HEK293 (cell line): Measurements from ENCODE around the gene CDX2.

Experiments
- KLF16 ChIP-seq: fragments of 450-650 bp; formaldehyde crosslinking; IDR thresholded peaks from 2 replicates; pipeline ENCODE4 v1.5.1; 2017; ENCODE audit warnings: missing biosample characterization, missing genetic modification characterization
- MEIS1 ChIP-seq: sonication (generic); formaldehyde crosslinking; IDR thresholded peaks from 2 replicates; pipeline ENCODE4 v1.8.1; 2022; ENCODE audit warnings: missing genetic modification reagents, mild to moderate bottlenecking, borderline replicate concordance
- ZBTB8A ChIP-seq: fragments of 450-650 bp; formaldehyde crosslinking; IDR thresholded peaks from 2 replicates; pipeline ENCODE4 v1.5.1; 2016; ENCODE audit warnings: missing biosample characterization, missing genetic modification characterization
- ZNF530 ChIP-seq: fragments of 450-650 bp; formaldehyde crosslinking; IDR thresholded peaks from 2 replicates; pipeline ENCODE4 v1.5.1; 2016; ENCODE audit warnings: low read depth, missing biosample characterization, missing genetic modification characterization
- TF ChIP-seq, protein P1 (sequence below): fragments of 450-650 bp; formaldehyde crosslinking; IDR thresholded peaks from 2 replicates; pipeline ENCODE4 v1.5.1; 2016; ENCODE audit warnings: missing biosample characterization, missing genetic modification characterization
- TF ChIP-seq, protein P2 (sequence below): fragments of 450-650 bp; formaldehyde crosslinking; IDR thresholded peaks from 2 replicates; pipeline ENCODE4 v1.5.1; 2016; ENCODE audit warnings: missing biosample characterization, missing genetic modification characterization
- TF ChIP-seq, protein P3 (sequence below): fragments of 450-650 bp; formaldehyde crosslinking; IDR thresholded peaks from 2 replicates; pipeline ENCODE4 v1.5.1; 2016; ENCODE audit warnings: missing biosample characterization, missing genetic modification characterization

DNA sequence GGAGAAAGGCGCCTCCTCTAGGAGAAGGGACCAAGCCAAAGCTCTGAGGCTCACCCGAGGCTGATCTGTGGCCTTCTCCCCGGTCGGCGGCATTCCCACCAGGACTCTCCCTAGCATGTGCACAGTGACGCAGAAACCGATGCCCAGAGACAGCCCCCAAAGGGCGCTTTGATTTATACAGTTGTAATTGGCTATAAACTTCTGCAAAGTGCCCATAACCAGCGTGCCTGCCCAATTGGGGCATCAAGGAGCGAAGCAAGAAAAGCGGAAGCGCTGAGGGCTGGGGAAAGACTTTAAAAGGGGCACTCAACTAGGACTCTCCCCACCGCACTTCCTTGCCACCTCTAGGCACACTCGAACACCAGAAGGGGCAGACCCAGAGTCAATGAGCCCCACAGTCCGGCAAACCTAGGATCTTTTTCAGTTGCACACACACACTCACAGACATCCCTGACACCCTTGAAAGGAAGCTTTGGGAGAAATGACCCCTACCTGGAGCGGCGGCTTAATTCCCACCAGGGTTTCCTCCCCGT, 1.8 kb downstream of the CDX2 start:
- TF ChIP-seq MEIS1, result no peak
- TF ChIP-seq ZNF530 (tag by site-specific recombination), result no peak
- TF ChIP-seq, protein P1, sequence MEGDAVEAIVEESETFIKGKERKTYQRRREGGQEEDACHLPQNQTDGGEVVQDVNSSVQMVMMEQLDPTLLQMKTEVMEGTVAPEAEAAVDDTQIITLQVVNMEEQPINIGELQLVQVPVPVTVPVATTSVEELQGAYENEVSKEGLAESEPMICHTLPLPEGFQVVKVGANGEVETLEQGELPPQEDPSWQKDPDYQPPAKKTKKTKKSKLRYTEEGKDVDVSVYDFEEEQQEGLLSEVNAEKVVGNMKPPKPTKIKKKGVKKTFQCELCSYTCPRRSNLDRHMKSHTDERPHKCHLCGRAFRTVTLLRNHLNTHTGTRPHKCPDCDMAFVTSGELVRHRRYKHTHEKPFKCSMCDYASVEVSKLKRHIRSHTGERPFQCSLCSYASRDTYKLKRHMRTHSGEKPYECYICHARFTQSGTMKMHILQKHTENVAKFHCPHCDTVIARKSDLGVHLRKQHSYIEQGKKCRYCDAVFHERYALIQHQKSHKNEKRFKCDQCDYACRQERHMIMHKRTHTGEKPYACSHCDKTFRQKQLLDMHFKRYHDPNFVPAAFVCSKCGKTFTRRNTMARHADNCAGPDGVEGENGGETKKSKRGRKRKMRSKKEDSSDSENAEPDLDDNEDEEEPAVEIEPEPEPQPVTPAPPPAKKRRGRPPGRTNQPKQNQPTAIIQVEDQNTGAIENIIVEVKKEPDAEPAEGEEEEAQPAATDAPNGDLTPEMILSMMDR (tag by site-specific recombination), result no peak
- TF ChIP-seq, protein P2, sequence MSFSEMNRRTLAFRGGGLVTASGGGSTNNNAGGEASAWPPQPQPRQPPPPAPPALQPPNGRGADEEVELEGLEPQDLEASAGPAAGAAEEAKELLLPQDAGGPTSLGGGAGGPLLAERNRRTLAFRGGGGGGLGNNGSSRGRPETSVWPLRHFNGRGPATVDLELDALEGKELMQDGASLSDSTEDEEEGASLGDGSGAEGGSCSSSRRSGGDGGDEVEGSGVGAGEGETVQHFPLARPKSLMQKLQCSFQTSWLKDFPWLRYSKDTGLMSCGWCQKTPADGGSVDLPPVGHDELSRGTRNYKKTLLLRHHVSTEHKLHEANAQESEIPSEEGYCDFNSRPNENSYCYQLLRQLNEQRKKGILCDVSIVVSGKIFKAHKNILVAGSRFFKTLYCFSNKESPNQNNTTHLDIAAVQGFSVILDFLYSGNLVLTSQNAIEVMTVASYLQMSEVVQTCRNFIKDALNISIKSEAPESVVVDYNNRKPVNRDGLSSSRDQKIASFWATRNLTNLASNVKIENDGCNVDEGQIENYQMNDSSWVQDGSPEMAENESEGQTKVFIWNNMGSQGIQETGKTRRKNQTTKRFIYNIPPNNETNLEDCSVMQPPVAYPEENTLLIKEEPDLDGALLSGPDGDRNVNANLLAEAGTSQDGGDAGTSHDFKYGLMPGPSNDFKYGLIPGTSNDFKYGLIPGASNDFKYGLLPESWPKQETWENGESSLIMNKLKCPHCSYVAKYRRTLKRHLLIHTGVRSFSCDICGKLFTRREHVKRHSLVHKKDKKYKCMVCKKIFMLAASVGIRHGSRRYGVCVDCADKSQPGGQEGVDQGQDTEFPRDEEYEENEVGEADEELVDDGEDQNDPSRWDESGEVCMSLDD, result no peak
- peak; percentile 85 for TF ChIP-seq ZBTB8A (tag by site-specific recombination)
- no peak for TF ChIP-seq KLF16 (tag by site-specific recombination)
- TF ChIP-seq, protein P3, sequence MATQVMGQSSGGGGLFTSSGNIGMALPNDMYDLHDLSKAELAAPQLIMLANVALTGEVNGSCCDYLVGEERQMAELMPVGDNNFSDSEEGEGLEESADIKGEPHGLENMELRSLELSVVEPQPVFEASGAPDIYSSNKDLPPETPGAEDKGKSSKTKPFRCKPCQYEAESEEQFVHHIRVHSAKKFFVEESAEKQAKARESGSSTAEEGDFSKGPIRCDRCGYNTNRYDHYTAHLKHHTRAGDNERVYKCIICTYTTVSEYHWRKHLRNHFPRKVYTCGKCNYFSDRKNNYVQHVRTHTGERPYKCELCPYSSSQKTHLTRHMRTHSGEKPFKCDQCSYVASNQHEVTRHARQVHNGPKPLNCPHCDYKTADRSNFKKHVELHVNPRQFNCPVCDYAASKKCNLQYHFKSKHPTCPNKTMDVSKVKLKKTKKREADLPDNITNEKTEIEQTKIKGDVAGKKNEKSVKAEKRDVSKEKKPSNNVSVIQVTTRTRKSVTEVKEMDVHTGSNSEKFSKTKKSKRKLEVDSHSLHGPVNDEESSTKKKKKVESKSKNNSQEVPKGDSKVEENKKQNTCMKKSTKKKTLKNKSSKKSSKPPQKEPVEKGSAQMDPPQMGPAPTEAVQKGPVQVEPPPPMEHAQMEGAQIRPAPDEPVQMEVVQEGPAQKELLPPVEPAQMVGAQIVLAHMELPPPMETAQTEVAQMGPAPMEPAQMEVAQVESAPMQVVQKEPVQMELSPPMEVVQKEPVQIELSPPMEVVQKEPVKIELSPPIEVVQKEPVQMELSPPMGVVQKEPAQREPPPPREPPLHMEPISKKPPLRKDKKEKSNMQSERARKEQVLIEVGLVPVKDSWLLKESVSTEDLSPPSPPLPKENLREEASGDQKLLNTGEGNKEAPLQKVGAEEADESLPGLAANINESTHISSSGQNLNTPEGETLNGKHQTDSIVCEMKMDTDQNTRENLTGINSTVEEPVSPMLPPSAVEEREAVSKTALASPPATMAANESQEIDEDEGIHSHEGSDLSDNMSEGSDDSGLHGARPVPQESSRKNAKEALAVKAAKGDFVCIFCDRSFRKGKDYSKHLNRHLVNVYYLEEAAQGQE, result no peak
